Caco-2 (cell line): ENCODE results near the gene RBBP6. TPM values are rescaled to one million over a fixed set of nuclear protein-coding genes. Genes with fewer than 3 reads are reported as not detected.

Experiments used
- BruUV-seq: library from RNA; stranded (reverse); fragments of 400-500 nt; replicated peaks from 2 replicates; lab custom pipeline; 2021; lab: Mats Ljungman, UMichigan
- CTCF ChIA-PET: fragments of 300-600 bp; sonication (Branson Sonifier 250); formaldehyde crosslinking; loops from one replicate; lab custom pipeline; 2022; ENCODE audit warnings: antibody characterized with exemption; lab: Charles Lee
- POLR2A ChIA-PET: fragments of 300-600 bp; sonication (Branson Sonifier 250); formaldehyde crosslinking; loops from one replicate; lab custom pipeline; 2022; ENCODE audit warnings: antibody characterized with exemption; lab: Charles Lee
- DNase-seq, 2 experiments: peaks; one replicate each; pipeline versions ENCODE4 v3.0.0 to v3.0.0-alpha.2; 2020 to 2022
- H3K27me3 ChIP-seq: replicated peaks from 2 replicates; pipeline ENCODE4 v1.6.0; 2011; ENCODE audit warnings: low read length; ENCODE audit not compliant: control insufficient read depth, insufficient read depth
- H3K36me3 ChIP-seq: 2 replicates; pipeline ENCODE4 v1.5.1; 2011; ENCODE audit warnings: low read length; ENCODE audit not compliant: control insufficient read depth, insufficient read depth
- H3K4me1 ChIP-seq: fragments of 250-450 bp; sonication (Bioruptor Pico); 2 replicates; pipeline ENCODE4 v1.5.1; 2020; ENCODE audit warnings: mild to moderate bottlenecking
- H3K4me3 ChIP-seq: 2 replicates; pipeline ENCODE4 v1.5.1; 2011; ENCODE audit warnings: low read depth, mild to moderate bottlenecking, control low read depth, low read length
- H3K9me3 ChIP-seq: fragments of 250-450 bp; sonication (Bioruptor Pico); 2 replicates; pipeline ENCODE4 v1.5.1; 2020; ENCODE audit warnings: mild to moderate bottlenecking, moderate library complexity
- H3K27ac Mint-ChIP-seq: one replicate; pipeline ENCODE4 v1.8.0; 2022; ENCODE audit warnings: mixed read lengths; ENCODE audit not compliant: unreplicated experiment
- H3K27me3 Mint-ChIP-seq: one replicate; pipeline ENCODE4 v1.8.0; 2022; ENCODE audit warnings: mixed read lengths; ENCODE audit not compliant: insufficient read depth, unreplicated experiment
- H3K36me3 Mint-ChIP-seq: one replicate; pipeline ENCODE4 v1.8.0; 2022; ENCODE audit warnings: mild to moderate bottlenecking, mixed read lengths; ENCODE audit not compliant: insufficient read depth, unreplicated experiment
- H3K4me1 Mint-ChIP-seq: one replicate; pipeline ENCODE4 v1.8.0; 2022; ENCODE audit warnings: low read depth, mixed read lengths; ENCODE audit not compliant: unreplicated experiment
- H3K4me3 Mint-ChIP-seq: one replicate; pipeline ENCODE4 v1.8.0; 2022; ENCODE audit warnings: mild to moderate bottlenecking, moderate library complexity, mixed read lengths; ENCODE audit not compliant: unreplicated experiment
- H3K9me3 Mint-ChIP-seq: one replicate; pipeline ENCODE4 v1.8.0; 2022; ENCODE audit warnings: mixed read lengths; ENCODE audit not compliant: unreplicated experiment
- CTCF ChIP-seq, 2 experiments: fragments of 200-600 bp in 1 of 2; IDR thresholded peaks; 1 replicate in 1 of 2; 2 replicates in 1 of 2; pipeline versions ENCODE4 v1.5.1 to v1.8.0; 2011 to 2022; ENCODE audit warnings: antibody characterized with exemption in 1 of 2, control low read depth in 1 of 2, inconsistent platforms in 1 of 2, low read depth in 1 of 2, low read length in 1 of 2, mild to moderate bottlenecking in 1 of 2, moderate library complexity in 1 of 2; ENCODE audit not compliant: insufficient read depth in 1 of 2, severe bottlenecking in 1 of 2, unreplicated experiment in 1 of 2
- intact Hi-C: fragments of 100-400 bp; cut with micrococcal nuclease; formaldehyde crosslinking; loops from one replicate; pipeline ENCODE4 v1.10.0; 2022; ENCODE audit not compliant: unreplicated experiment
- total RNA-seq: library from RNA; stranded (reverse); gene quantifications from 2 replicates; pipeline ENCODE4 v1.2.3, GENCODE V29; 2022

Gene RBBP6
- total RNA-seq, 1 experiment from 2014 or later = 38.7 TPM

GRCh38 chr16:24499193-24499814 lies 40.1 kb upstream of the RBBP6 start:
- Histone ChIP-seq H3K4me1 (peaks cover 1% of the 10 kb centered on the region; the same call in 1 of the 2 replicates), H3K27me3 (no peaks in the 10 kb centered on the region), H3K4me3 (no peak overlapping the region), H3K36me3 (no peaks in the 10 kb centered on the region), H3K9me3 (no peaks in the 10 kb centered on the region)
- H3K27me3 Mint-ChIP-seq = peaks cover 10% of the 10 kb centered on the region
- ChIA-PET POLR2A (no interaction called here), CTCF (interaction anchor here (1.2 kb wide), 2 partner anchors 428 to 453 kb away, joined by 3 read pairs; no protein-coding TSS in a partner anchor)
- H3K4me1 Mint-ChIP-seq = no peaks in the 10 kb centered on the region
- TF ChIP-seq CTCF (IDR thresholded peaks at IDR 0.05; ENCODE audit: insufficient read depth in 1 of 2, low read depth in 1 of 2, low read length in 1 of 2, severe bottlenecking in 1 of 2, unreplicated experiment in 1 of 2) = peak; percentile 40 to 48
- H3K36me3 Mint-ChIP-seq = no peaks in the 10 kb centered on the region
- peak; percentile 38 to 49 for DNase-seq
- no peaks in the 10 kb centered on the region for H3K9me3 Mint-ChIP-seq
- H3K4me3 Mint-ChIP-seq = no peak overlapping the region
- no TSS peak for BruUV-seq
- no peak overlapping the region for H3K27ac Mint-ChIP-seq
- intact Hi-C loops = loop anchor here (1.0 kb wide), 1 partner anchor 90 kb away; no protein-coding TSS in a partner anchor

- no peaks in the 10 kb centered on the region for H3K9me3 ChIP-seq
- intact Hi-C loops = loop anchor here (1.0 to 5.0 kb wide), 4 partner anchors 95 to 462 kb away; no protein-coding TSS in a partner anchor
- H3K36me3 Mint-ChIP-seq = no peaks in the 10 kb centered on the region
- ChIA-PET POLR2A (no interaction called here), CTCF (interaction anchor here (0.5 to 1.4 kb wide), 16 partner anchors 10 to 701 kb away, joined by 3 to 16 read pairs (median 4); no protein-coding TSS in a partner anchor)
- TF ChIP-seq CTCF (IDR thresholded peaks at IDR 0.05; ENCODE audit: insufficient read depth in 1 of 2, low read depth in 1 of 2, low read length in 1 of 2, severe bottlenecking in 1 of 2, unreplicated experiment in 1 of 2) = peak; percentile 78 to 83
- no peak overlapping the region for H3K4me3 Mint-ChIP-seq
- H3K27ac Mint-ChIP-seq = no peak overlapping the region
- no peaks in the 10 kb centered on the region for H3K36me3 ChIP-seq
- peaks cover 16% of the 10 kb centered on the region for H3K27me3 Mint-ChIP-seq
- DNase-seq = peak; percentile 54 to 66
- H3K27me3 ChIP-seq = no peaks in the 10 kb centered on the region
- no TSS peak for BruUV-seq
- H3K9me3 Mint-ChIP-seq = no peaks in the 10 kb centered on the region
- H3K4me1 Mint-ChIP-seq = no peaks in the 10 kb centered on the region
- H3K4me1 ChIP-seq = peaks cover 5% of the 10 kb centered on the region; the same call in 1 of the 2 replicates
- no peak overlapping the region for H3K4me3 ChIP-seq
Measured at GRCh38 chr16:24504472-24505345, 34.7 kb upstream of the RBBP6 start.

GRCh38 chr16:24505959-24506358 lies 33.4 kb upstream of the RBBP6 start:
- Mint-ChIP-seq H3K27ac (no peak overlapping the region), H3K36me3 (no peaks in the 10 kb centered on the region), H3K4me3 (no peak overlapping the region), H3K9me3 (no peaks in the 10 kb centered on the region), H3K4me1 (no peaks in the 10 kb centered on the region), H3K27me3 (peaks cover 16% of the 10 kb centered on the region)
- H3K36me3 ChIP-seq = no peaks in the 10 kb centered on the region
- BruUV-seq = no TSS peak
- ChIA-PET POLR2A (no interaction called here), CTCF (interaction anchor here (0.8 kb wide), 1 partner anchor 11 kb away, joined by 3 read pairs; no protein-coding TSS in a partner anchor)
- H3K4me3 ChIP-seq = no peak overlapping the region
- intact Hi-C loops = no loop called here
- no peak for TF ChIP-seq CTCF (IDR thresholded peaks at IDR 0.05; ENCODE audit: insufficient read depth in 1 of 2, low read depth in 1 of 2, low read length in 1 of 2, severe bottlenecking in 1 of 2, unreplicated experiment in 1 of 2)
- no peak for DNase-seq
- H3K9me3 ChIP-seq = no peaks in the 10 kb centered on the region
- H3K4me1 ChIP-seq = peaks cover 5% of the 10 kb centered on the region; the same call in 1 of the 2 replicates
- H3K27me3 ChIP-seq = no peaks in the 10 kb centered on the region
